Small intestine (tissue), 7 donors: ENCODE results near the gene CPED1. TPM values are rescaled to one million over a fixed set of nuclear protein-coding genes. Genes with fewer than 3 reads are reported as not detected.

ENCODE experiments used
- DNase-seq, 2 donors: peaks; one replicate each; pipeline versions ENCODE4 v3.0.0 to v3.0.0-alpha.2; 2013
- FAIRE-seq: peaks from 2 replicates; lab custom pipeline; 2012; peaks lifted over from hg19 to GRCh38; lab: Jason Lieb, UNC
- H3K27ac ChIP-seq, 3 donors: one replicate each; pipeline ENCODE4 v1.5.1; 2013; ENCODE audit warnings: low read length in 2 of 3, mild to moderate bottlenecking in 2 of 3, control low read depth in 1 of 3, inconsistent platforms in 1 of 3, low read depth in 1 of 3, moderate library complexity in 1 of 3
- H3K27me3 ChIP-seq, 3 donors: one replicate each; pipeline ENCODE4 v1.6.1; 2013; ENCODE audit warnings: low read length in 3 of 3, inconsistent platforms in 1 of 3; ENCODE audit not compliant: control insufficient read depth in 3 of 3, insufficient read depth in 3 of 3
- H3K36me3 ChIP-seq, 3 donors: one replicate each; pipeline ENCODE4 v1.6.1; 2013; ENCODE audit warnings: low read length in 3 of 3, inconsistent platforms in 1 of 3, low read depth in 1 of 3, mild to moderate bottlenecking in 1 of 3, moderate library complexity in 1 of 3; ENCODE audit not compliant: control insufficient read depth in 3 of 3, insufficient read depth in 2 of 3
- H3K4me1 ChIP-seq, 3 donors: one replicate each; pipeline ENCODE4 v1.6.1; 2013; ENCODE audit warnings: low read length in 2 of 3, inconsistent platforms in 1 of 3, low read depth in 1 of 3, mild to moderate bottlenecking in 1 of 3, moderate library complexity in 1 of 3; ENCODE audit not compliant: control insufficient read depth in 3 of 3, insufficient read depth in 2 of 3
- H3K4me3 ChIP-seq, 3 donors: one replicate each; pipeline ENCODE4 v1.5.1; 2013; ENCODE audit warnings: low read length in 3 of 3, control low read depth in 1 of 3, inconsistent platforms in 1 of 3, low read depth in 1 of 3, mild to moderate bottlenecking in 1 of 3, moderate library complexity in 1 of 3
- H3K9me3 ChIP-seq, 2 donors: one replicate each; pipeline ENCODE4 v1.6.1; 2013; ENCODE audit warnings: low read depth in 1 of 2, low read length in 1 of 2; ENCODE audit not compliant: control insufficient read depth in 2 of 2, insufficient read depth in 1 of 2
- WGBS, 3 donors: extraction: QIAGEN DNeasy Blood & Tissue Kit; methylation state at CpG; one replicate each; pipeline ENCODE4 v1.1.7; 2013; 5-methylcytosine and 5-hydroxymethylcytosine counted together
- polyA plus RNA-seq, 4 donors: library from polyadenylated mRNA; stranded (reverse) in 3 of 4; unstranded in 1 of 4; fragments of 200-250 nt in 3 of 4; fragments of 120-200 nt in 1 of 4; gene quantifications; one replicate each; pipeline versions ENCODE4 v1.2.1 to v1.2.3, GENCODE V29; 2013
- donor health status: healthy with polysubstance abuse.
- donor health status: control.
- donor health status: control.
- donor health status: Bipolar disorder and iron deficiency.
- donor health status: healthy.

Gene CPED1
- polyA plus RNA-seq, 4 donors, result 0.22 to 8.7 (median 1.9) TPM

DNA sequence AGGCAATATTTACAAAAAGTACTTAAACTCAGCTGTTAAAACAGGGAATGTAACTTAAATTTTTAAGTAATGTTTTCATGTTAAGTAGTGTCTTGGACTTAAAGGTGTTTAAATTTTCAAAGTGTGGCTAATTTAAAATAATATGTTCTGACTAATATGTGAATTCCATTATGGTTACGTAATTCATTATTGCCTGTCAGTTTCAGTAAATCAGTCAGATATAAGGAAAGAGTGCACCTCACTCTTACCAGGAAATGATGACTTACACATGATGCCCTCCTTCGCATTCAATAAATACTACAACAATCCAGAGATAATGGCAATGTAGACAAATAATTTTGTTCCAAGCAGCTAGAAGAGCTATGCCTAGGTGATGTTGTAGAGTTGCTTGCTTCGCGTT is 271.3 kb downstream of the CPED1 start:
- FAIRE-seq (no peak), DNase-seq (no peak)
- WGBS, 3 donors, result 73 to 92% (median 81%) methylated on average over 4 of the region's 4 CpGs
- H3K4me3 ChIP-seq, result no peak overlapping the region
- no peaks in the 10 kb centered on the region for H3K4me1 ChIP-seq
- H3K36me3 ChIP-seq, result no peaks in the 10 kb centered on the region
- no peaks in the 10 kb centered on the region for H3K27me3 ChIP-seq
- H3K9me3 ChIP-seq, result no peaks in the 10 kb centered on the region
- no peak overlapping the region for H3K27ac ChIP-seq

DNA sequence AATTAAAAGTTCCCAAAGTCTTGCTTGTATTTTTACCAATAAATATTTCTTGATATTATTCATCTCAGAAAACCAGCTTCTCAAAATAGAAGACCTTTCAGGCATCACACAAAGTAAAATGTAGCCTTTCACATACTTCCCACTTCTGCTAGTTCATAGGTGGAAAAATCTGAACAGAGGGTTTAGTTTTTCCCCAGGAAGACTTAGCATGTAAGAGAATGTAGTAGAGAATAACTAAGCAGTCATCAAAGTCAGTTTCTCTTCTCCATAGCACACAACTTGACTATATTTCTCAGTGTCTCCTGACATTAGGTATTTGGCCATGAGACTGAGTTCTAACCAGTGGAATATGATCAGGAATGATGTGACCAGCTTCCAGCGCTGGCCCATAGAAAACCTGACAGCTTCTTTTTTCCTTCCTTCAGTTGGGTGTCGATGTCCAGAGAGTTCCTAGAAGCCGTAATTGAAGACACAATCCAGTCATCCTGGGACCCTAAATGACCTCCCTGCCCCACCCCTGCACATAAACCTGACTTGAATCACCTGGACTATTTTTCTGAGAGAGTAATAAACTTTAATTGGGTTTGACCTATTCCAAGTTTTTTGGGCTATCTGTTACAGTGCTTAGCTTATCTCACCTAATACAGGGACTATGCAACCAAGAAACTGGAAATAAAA is 272.8 kb downstream of the CPED1 start:
- H3K9me3 ChIP-seq, result no peaks in the 10 kb centered on the region
- H3K4me3 ChIP-seq, result no peak overlapping the region
- DNase-seq (no peak), FAIRE-seq (no peak)
- no peak overlapping the region for H3K27ac ChIP-seq
- H3K27me3 ChIP-seq, result no peaks in the 10 kb centered on the region
- no peaks in the 10 kb centered on the region for H3K4me1 ChIP-seq
- 36 to 71% (median 46%) methylated on average over 3 of the region's 3 CpGs for WGBS, 3 donors
- H3K36me3 ChIP-seq, result no peaks in the 10 kb centered on the region

DNA sequence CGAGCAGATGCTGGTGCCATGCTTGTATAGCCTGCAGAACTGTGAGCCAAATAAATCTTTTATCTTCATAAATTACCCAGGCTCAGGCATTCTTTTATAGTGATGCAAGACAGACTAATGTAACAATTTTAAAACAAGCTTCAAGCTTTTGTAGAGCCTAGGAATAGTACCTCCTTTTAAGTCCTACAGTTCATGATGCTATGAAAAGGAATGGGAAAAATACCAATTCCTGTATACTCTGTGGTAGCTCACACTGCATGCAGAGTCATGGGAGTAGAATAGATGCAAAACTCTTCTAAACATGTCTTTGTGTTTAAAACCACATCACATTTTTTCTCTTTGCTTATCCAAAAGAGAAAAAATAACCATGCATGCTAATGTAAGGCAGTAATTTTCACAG is 273.7 kb downstream of the CPED1 start:
- no peak overlapping the region for H3K4me3 ChIP-seq
- H3K27me3 ChIP-seq, result no peaks in the 10 kb centered on the region
- DNase-seq (no peak), FAIRE-seq (no peak)
- H3K27ac ChIP-seq, result no peak overlapping the region
- no peaks in the 10 kb centered on the region for H3K36me3 ChIP-seq
- 48 to 64% (median 50%) methylated on average over 1 of the region's 1 CpG for WGBS, 3 donors
- no peaks in the 10 kb centered on the region for H3K9me3 ChIP-seq
- no peaks in the 10 kb centered on the region for H3K4me1 ChIP-seq

DNA sequence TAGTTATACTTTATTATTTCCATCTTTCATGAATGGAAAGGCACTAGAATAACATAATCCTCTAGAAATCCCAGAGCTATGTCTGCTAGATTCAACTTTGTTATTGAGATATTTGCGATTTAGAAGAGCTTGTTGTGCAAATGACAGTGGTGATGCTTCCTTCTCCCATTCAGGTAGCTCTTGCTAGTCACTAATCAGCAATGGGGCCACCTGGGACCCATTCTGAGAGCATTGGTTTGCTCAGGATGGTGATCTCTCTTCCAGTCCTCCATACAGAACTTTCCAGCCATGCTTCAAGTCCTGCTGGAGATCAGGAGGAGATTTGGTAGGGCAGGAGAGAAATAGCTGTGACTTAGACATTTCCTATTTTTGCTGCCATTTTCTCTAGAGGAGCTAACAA is 274.5 kb downstream of the CPED1 start:
- Histone ChIP-seq H3K9me3 (no peaks in the 10 kb centered on the region), H3K4me3 (no peak overlapping the region), H3K27me3 (no peaks in the 10 kb centered on the region), H3K4me1 (no peaks in the 10 kb centered on the region), H3K27ac (no peak overlapping the region), H3K36me3 (no peaks in the 10 kb centered on the region)
- 75 to 90% (median 82%) methylated on average over 1 of the region's 1 CpG for WGBS, 3 donors
- no peak for DNase-seq
- FAIRE-seq, result no peak

DNA sequence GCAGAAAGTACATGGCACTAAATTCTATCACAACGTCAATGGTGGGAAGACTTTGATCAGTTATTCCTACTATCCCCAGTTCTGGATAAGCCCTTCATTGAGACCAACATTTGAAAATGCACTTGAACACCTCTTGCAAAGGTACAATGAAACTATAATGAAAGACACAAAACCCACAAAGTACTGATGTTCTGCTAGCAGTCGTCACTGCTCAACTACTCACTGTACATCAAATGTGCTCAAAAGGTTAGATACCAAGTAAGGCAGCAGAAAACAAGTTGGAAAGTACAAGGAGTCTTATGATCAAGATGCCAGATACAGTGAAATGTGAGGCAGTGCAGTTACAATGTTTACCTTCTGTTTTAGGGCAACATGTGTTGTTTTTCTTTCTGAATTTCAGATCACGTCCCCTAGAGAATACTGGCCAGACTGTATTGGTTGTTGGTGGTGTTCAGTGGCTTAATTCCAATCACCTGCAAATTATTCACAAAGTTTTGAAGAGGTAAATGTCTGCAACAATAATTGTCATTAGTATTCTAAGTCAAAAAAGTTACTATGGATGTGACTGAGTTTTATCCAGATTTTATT is 277.9 kb downstream of the CPED1 start:
- FAIRE-seq (no peak), DNase-seq (no peak)
- Histone ChIP-seq H3K4me1 (no peaks in the 10 kb centered on the region), H3K9me3 (no peaks in the 10 kb centered on the region), H3K27me3 (no peaks in the 10 kb centered on the region), H3K4me3 (no peak overlapping the region), H3K27ac (no peak overlapping the region), H3K36me3 (no peaks in the 10 kb centered on the region)
- WGBS, 3 donors, result 70 to 80% (median 72%) methylated on average over 3 of the region's 3 CpGs

DNA sequence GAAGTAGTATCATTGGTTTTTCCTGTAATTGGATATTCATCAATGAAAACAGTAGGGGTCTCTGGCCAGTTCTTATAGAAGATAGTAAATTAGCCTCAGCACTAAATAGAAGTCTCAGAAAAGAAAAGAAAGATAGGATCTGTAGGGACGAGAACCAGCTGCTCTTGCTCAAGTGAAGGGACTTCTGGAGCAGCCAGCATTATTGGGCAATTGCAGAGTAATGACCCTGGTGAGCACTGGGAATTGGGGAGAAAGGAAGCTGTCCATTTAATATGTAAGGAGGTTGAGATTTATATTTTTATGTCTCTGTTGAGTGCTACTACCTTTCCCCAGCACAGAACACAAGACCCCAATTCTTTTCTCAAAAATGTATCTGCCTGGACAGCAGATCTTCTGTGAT is 279.1 kb downstream of the CPED1 start:
- H3K9me3 ChIP-seq, result no peaks in the 10 kb centered on the region
- H3K27ac ChIP-seq, result no peak overlapping the region
- WGBS, 3 donors, result 54 to 61% (median 56%) methylated on average over 1 of the region's 1 CpG
- FAIRE-seq (no peak), DNase-seq (no peak)
- no peak overlapping the region for H3K4me3 ChIP-seq
- no peaks in the 10 kb centered on the region for H3K4me1 ChIP-seq
- H3K27me3 ChIP-seq, result no peaks in the 10 kb centered on the region
- H3K36me3 ChIP-seq, result no peaks in the 10 kb centered on the region

DNA sequence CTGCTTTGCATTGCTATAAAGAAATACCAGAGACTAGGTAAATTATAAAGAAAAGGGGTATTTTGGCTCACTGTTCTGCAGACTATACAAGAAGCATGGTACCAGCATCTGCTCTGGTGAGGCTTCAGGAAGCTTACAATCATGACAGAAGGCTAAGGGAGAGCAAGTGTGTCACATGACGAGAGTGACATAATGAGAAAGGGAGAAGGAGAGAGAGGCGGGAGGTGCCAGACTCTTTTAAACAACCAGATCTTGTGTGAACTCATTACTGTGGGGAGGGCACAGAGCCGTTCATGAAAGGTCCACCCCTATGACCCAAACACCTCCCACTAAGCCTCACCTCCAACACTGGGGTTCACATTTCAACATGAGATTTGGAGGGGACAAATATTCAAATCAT is 281.3 kb downstream of the CPED1 start:
- WGBS, 3 donors, result 71 to 83% (median 74%) methylated on average over 3 of the region's 3 CpGs

DNA sequence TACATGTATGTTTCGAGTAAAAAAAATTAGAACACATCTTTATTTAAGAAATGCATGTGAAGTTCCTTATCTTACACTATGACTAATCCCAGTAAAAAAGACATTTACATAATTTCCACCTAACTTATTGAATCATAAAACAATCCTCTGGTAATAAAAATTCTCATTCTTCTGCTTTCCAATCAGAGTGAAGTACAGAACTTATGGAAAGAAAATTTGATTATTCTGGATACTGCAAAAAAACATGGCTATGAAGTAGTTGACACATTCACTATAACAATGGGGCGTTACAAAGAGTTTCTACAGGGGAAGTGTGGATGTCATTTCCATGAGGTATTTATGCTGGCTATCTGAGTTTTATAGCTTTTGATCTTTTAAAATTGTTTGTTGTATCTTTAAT is 282.6 kb downstream of the CPED1 start:
- H3K36me3 ChIP-seq, result no peaks in the 10 kb centered on the region
- WGBS, 3 donors, result 70 to 76% (median 75%) methylated on average over 2 of the region's 2 CpGs
- FAIRE-seq, result no peak

More for the DNA sequence above, 281.3 kb downstream of the CPED1 start:
- Histone ChIP-seq H3K4me3 (no peak overlapping the region), H3K36me3 (no peaks in the 10 kb centered on the region), H3K27ac (no peak overlapping the region), H3K27me3 (no peaks in the 10 kb centered on the region), H3K4me1 (no peaks in the 10 kb centered on the region), H3K9me3 (no peaks in the 10 kb centered on the region)
- FAIRE-seq (no peak), DNase-seq (no peak)

DNA sequence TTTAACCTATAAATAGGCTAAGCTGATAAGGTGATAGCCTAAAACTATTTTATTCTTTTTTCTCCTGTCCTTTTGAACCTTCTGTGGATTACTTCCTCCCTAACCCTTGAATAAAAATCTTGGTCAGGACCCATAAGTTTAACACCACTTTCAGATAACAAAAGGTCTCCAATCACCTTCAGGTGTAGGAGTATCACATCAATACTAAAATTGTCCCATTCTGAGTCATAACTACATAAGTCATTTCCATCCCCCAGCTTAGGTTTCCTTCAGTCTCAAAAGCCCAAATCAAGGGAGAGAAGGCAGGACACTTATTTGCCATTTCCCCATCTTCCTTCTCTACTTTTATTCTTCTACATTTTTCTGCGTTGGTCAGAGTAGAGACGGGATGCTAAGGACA is 283.4 kb downstream of the CPED1 start:
- no peaks in the 10 kb centered on the region for H3K27me3 ChIP-seq
- DNase-seq, result no peak
- H3K36me3 ChIP-seq, result no peaks in the 10 kb centered on the region
- H3K4me3 ChIP-seq, result no peak overlapping the region
- no peak for FAIRE-seq
- no peak overlapping the region for H3K27ac ChIP-seq
- H3K9me3 ChIP-seq, result no peaks in the 10 kb centered on the region
- WGBS, 3 donors, result 96 to 99% (median 96%) methylated on average over 2 of the region's 2 CpGs
- H3K4me1 ChIP-seq, result no peaks in the 10 kb centered on the region

More for the DNA sequence above, 282.6 kb downstream of the CPED1 start:
- Histone ChIP-seq H3K27me3 (no peaks in the 10 kb centered on the region), H3K27ac (no peak overlapping the region), H3K4me3 (no peak overlapping the region), H3K4me1 (no peaks in the 10 kb centered on the region), H3K9me3 (no peaks in the 10 kb centered on the region)
- no peak for DNase-seq
